Endothelial cell of umbilical vein (primary cell): ENCODE data around the gene ID2. TPM values are rescaled to one million over a fixed set of nuclear protein-coding genes. Genes with fewer than 3 reads are reported as not detected.

Experiments
- BruUV-seq: library from RNA; stranded (reverse); fragments of 400-500 nt; replicated peaks from 2 replicates; lab custom pipeline; 2021; lab: Mats Ljungman, UMichigan
- CTCF ChIA-PET: fragments of 300-600, 350-600 bp; sonication (Branson Sonifier 250); formaldehyde crosslinking; loops from one replicate; lab custom pipeline; 2021; ENCODE audit warnings: antibody characterized with exemption, inconsistent platforms; lab: Charles Lee
- POLR2A ChIA-PET: fragments of 300-600, 350-600 bp; sonication (Branson Sonifier 250); formaldehyde crosslinking; loops from one replicate; lab custom pipeline; 2021; ENCODE audit warnings: antibody characterized with exemption, inconsistent platforms; lab: Charles Lee
- DNase-seq: peaks from one replicate; pipeline ENCODE4 v3.0.0-alpha.2; 2011; ENCODE audit warnings: low read depth, low spot score
- FAIRE-seq: peaks from 2 replicates; lab custom pipeline; 2011; peaks lifted over from hg19 to GRCh38; lab: Jason Lieb, UNC
- H2AFZ ChIP-seq: 2 replicates; pipeline ENCODE4 v1.6.0; 2012; ENCODE audit warnings: low read depth, low read length, control low read depth, inconsistent platforms
- H3K27ac ChIP-seq: 2 replicates; pipeline ENCODE4 v1.5.1; 2011; ENCODE audit warnings: low read depth, mild to moderate bottlenecking, control low read depth, low read length, moderate library complexity; ENCODE audit not compliant: insufficient read depth
- H3K27me3 ChIP-seq, 2 experiments: 2 replicates each; pipeline versions ENCODE4 v1.6.0 to v1.6.1; 2011; ENCODE audit warnings: low read length in 2 of 2, mixed read lengths in 1 of 2; ENCODE audit not compliant: control insufficient read depth in 2 of 2, insufficient read depth in 2 of 2
- H3K36me3 ChIP-seq, 2 experiments: 2 replicates in 1 of 2; 3 replicates in 1 of 2; pipeline ENCODE4 v1.5.1; 2011; ENCODE audit warnings: low read length in 2 of 2, mild to moderate bottlenecking in 1 of 2, moderate library complexity in 1 of 2; ENCODE audit not compliant: control insufficient read depth in 2 of 2, insufficient read depth in 2 of 2; ENCODE audit errors: extremely low read depth in 1 of 2
- H3K4me1 ChIP-seq: 3 replicates; pipeline ENCODE4 v1.5.1; 2011; ENCODE audit warnings: mild to moderate bottlenecking, low read length; ENCODE audit not compliant: control insufficient read depth, insufficient read depth; ENCODE audit errors: extremely low read depth
- H3K4me2 ChIP-seq: 2 replicates; pipeline ENCODE4 v1.6.1; 2011; ENCODE audit warnings: low read length, control low read depth, mixed read lengths; ENCODE audit not compliant: insufficient read depth
- H3K4me3 ChIP-seq, 3 experiments: fragments of 200-600 bp in 1 of 3; sonication (generic), shearing (Covaris generic) in 1 of 3; replicated peaks in 1 of 3; 2 replicates each; pipeline ENCODE4 v1.5.1; 2011 to 2016; ENCODE audit warnings: control low read depth in 3 of 3, low read length in 3 of 3, mild to moderate bottlenecking in 2 of 3, inconsistent platforms in 1 of 3, low read depth in 1 of 3, moderate library complexity in 1 of 3; ENCODE audit not compliant: insufficient read depth in 1 of 3
- H3K79me2 ChIP-seq: 2 replicates; pipeline ENCODE4 v1.6.0; 2012; ENCODE audit warnings: low read length, inconsistent platforms; ENCODE audit not compliant: control insufficient read depth, insufficient read depth
- H3K9ac ChIP-seq: replicated peaks from 2 replicates; pipeline ENCODE3; 2011; ENCODE audit warnings: low read length, control low read depth; ENCODE audit not compliant: insufficient read depth; ENCODE audit errors: extremely low read depth
- H3K9me1 ChIP-seq: replicated peaks from 3 replicates; pipeline ENCODE4 v1.6.0; 2011; ENCODE audit warnings: mild to moderate bottlenecking, low read length; ENCODE audit not compliant: control insufficient read depth, insufficient read depth; ENCODE audit errors: extremely low read depth
- H3K9me3 ChIP-seq: replicated peaks from 2 replicates; pipeline ENCODE4 v1.5.1; 2012; ENCODE audit warnings: low read length, inconsistent platforms; ENCODE audit not compliant: control insufficient read depth, insufficient read depth
- H4K20me1 ChIP-seq: replicated peaks from 2 replicates; pipeline ENCODE3; 2011; ENCODE audit warnings: mild to moderate bottlenecking, low read length; ENCODE audit not compliant: control insufficient read depth, insufficient read depth; ENCODE audit errors: extremely low read depth
- CTCF ChIP-seq, 2 donors: IDR thresholded peaks; 1 replicate in 1 of 2; 2 replicates in 1 of 2; pipeline ENCODE4 v1.5.1; 2011; ENCODE audit warnings: low read length in 2 of 2, mild to moderate bottlenecking in 2 of 2, moderate library complexity in 2 of 2, control low read depth in 1 of 2, inconsistent platforms in 1 of 2, low read depth in 1 of 2; ENCODE audit not compliant: insufficient read depth in 1 of 2; ENCODE audit errors: extremely low read depth in 1 of 2
- EZH2 ChIP-seq: IDR thresholded peaks from 2 replicates; pipeline ENCODE4 v1.6.1; 2012; ENCODE audit warnings: borderline replicate concordance, low read depth, mild to moderate bottlenecking, moderate library complexity, low read length, inconsistent platforms; ENCODE audit not compliant: severe bottlenecking
- FOS ChIP-seq: IDR thresholded peaks from 2 replicates; pipeline ENCODE4 v1.6.1; 2011; ENCODE audit warnings: mild to moderate bottlenecking, low read length, moderate library complexity, borderline replicate concordance; ENCODE audit not compliant: insufficient read depth
- GATA2 ChIP-seq: IDR thresholded peaks from 2 replicates; pipeline ENCODE4 v1.7.0; 2011; ENCODE audit warnings: low read depth, mild to moderate bottlenecking, moderate library complexity, mixed read lengths, low read length; ENCODE audit not compliant: insufficient read length, insufficient read depth
- JUN ChIP-seq: IDR thresholded peaks from 2 replicates; pipeline ENCODE4 v1.6.1; 2011; ENCODE audit warnings: borderline replicate concordance, low read depth; ENCODE audit not compliant: insufficient read length, insufficient read depth
- MAX ChIP-seq: IDR thresholded peaks from 2 replicates; pipeline ENCODE4 v1.6.1; 2011; ENCODE audit not compliant: insufficient read depth, insufficient read length
- MYC ChIP-seq: IDR thresholded peaks from one replicate; pipeline ENCODE4 v1.6.1; 2011; ENCODE audit warnings: mild to moderate bottlenecking, low read depth, low read length
- POLR2A ChIP-seq: IDR thresholded peaks from 2 replicates; pipeline ENCODE4 v1.6.1; 2012; ENCODE audit warnings: low read depth, mild to moderate bottlenecking, control low read depth, low read length
- POLR2AphosphoS5 ChIP-seq: IDR thresholded peaks from 2 replicates; pipeline ENCODE4 v1.6.1; 2012; ENCODE audit warnings: low read depth, mild to moderate bottlenecking, control low read depth, low read length, moderate library complexity; ENCODE audit not compliant: insufficient read depth
- dilution Hi-C: fragments of 300-500 bp; cut with MboI; formaldehyde crosslinking; loops from one replicate; pipeline ENCODE4 v1.15.0; 2019; ENCODE audit warnings: low sequenced_read_pairs; ENCODE audit not compliant: extremely low pct_ligation_motif_present
- intact Hi-C: fragments of 100-400 bp; cut with micrococcal nuclease; formaldehyde crosslinking; loops from one replicate; pipeline ENCODE4 v1.10.0; 2022
- polyA plus RNA-seq, 4 experiments: library from polyadenylated mRNA; depleted of rRNA in 3 of 4; stranded (reverse) in 3 of 4; unstranded in 1 of 4; fragments of >200 nt; gene quantifications; 2 replicates each; pipeline versions ENCODE4 v1.2.1 to v1.2.3, GENCODE V29; 2011 to 2012; ENCODE audit warnings: missing spikeins in 1 of 4
- total RNA-seq: library from RNA; stranded (reverse); gene quantifications from 2 replicates; pipeline ENCODE4 v1.2.3, GENCODE V29; 2021

Gene ID2
- total and polyA plus RNA-seq, 2 donors (not counting 3 experiments of a cell fraction or from before 2014, with no cell fraction given), result 4.1 to 29.1 TPM

DNA sequence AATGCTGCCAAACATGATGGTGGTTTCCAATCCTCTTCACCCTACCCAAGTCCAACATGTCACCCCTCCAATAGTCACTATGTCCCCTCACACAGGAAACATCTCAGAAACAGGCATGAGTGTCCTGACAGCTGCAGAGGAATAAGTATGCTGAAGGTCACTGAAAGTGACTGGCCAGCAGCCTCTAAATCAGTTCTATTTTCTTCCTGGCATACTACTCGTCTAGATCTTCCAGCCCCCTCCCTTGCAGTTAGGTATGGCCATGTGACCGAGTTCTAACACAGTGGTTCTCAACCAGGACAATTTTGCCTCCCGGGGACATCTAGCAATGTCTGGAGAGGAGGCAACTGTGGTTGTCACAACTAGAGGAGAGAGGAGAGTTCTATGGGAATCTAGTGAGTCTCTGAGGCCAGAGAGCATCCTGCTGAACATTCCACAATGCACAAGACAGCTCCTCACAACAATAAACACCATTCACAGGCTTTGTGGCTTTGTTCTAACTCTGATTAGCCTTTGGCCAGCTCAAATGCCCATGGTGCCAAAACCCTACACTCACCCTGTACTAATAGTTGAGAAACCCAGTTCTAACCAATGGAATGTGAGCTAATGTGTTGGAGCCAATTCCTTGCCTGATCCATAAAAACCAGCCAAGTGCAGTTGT is 12.6 kb upstream of the ID2 start:
- H3K9me3 ChIP-seq, result no peaks in the 10 kb centered on the region

DNA sequence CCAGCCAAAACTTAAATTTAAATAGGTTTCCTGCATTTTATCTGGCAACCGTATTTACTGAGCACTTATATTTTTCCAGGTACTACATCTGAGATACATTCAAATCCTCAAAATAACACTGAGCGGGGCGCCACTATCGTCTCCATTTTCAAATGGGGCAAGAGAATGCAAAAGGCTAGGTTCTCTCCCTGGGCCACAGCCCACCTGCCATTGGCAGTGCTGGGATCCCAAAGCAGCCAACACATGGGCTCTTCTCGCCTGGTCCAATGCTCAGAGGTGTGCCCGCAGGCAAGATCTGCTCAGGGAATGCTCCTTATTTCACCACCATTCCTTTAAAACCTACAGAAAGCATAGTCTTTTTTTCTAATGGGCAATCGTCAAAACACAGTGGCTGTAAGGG is 11.3 kb upstream of the ID2 start:
- H3K27me3 ChIP-seq, result peaks cover 8 to 11% of the 10 kb centered on the region in 2 experiments
- DNase-seq, result no peak
- H3K4me3 ChIP-seq, result no peak overlapping the region
- no peaks in the 10 kb centered on the region for H3K9me1 ChIP-seq
- no peaks in the 10 kb centered on the region for H3K36me3 ChIP-seq
- H3K79me2 ChIP-seq, result no peaks in the 10 kb centered on the region
- CTCF ChIA-PET, result interaction anchor here (1.5 kb wide), 1 partner anchor 1574 kb away, joined by 3 read pairs; no protein-coding TSS in a partner anchor
- FAIRE-seq, result no peak
- H3K27ac ChIP-seq, result no peak overlapping the region
- no peak overlapping the region for H3K4me2 ChIP-seq
- H3K9ac ChIP-seq, result no peak overlapping the region
- dilution Hi-C loops, result no loop called here
- no peaks in the 10 kb centered on the region for H3K9me3 ChIP-seq
- intact Hi-C loops, result no loop called here
- POLR2A ChIA-PET, result no interaction called here
- H3K4me1 ChIP-seq, result no peaks in the 10 kb centered on the region
- TF ChIP-seq POLR2A (no peak), CTCF (IDR thresholded peaks at IDR 0.05; ENCODE audit: extremely low read depth in 1 of 2, insufficient read depth in 1 of 2, low read depth in 1 of 2, low read length in 2 of 2) (no peak), FOS (no peak), JUN (no peak), MAX (no peak), POLR2AphosphoS5 (no peak), GATA2 (no peak), MYC (no peak), EZH2 (no peak)
- no peaks in the 10 kb centered on the region for H4K20me1 ChIP-seq
- BruUV-seq, result no TSS peak
- no peak overlapping the region for H2AFZ ChIP-seq

More for the DNA sequence above, 12.6 kb upstream of the ID2 start:
- POLR2A ChIA-PET, result interaction anchor here (0.6 kb wide), 1 partner anchor 11 kb away, joined by 5 read pairs; no protein-coding TSS in a partner anchor
- dilution Hi-C loops, result no loop called here
- intact Hi-C loops, result no loop called here
- H2AFZ ChIP-seq, result no peak overlapping the region
- no peaks in the 10 kb centered on the region for H3K4me1 ChIP-seq
- H3K4me2 ChIP-seq, result no peak overlapping the region
- no peaks in the 10 kb centered on the region for H3K36me3 ChIP-seq
- H3K27ac ChIP-seq, result no peak overlapping the region
- TF ChIP-seq MYC, result no peak
- no peak for TF ChIP-seq POLR2AphosphoS5
- TF ChIP-seq FOS, result no peak
- no peak for FAIRE-seq
- no peaks in the 10 kb centered on the region for H3K9me1 ChIP-seq
- no peak for DNase-seq
- no peak overlapping the region for H3K9ac ChIP-seq
- BruUV-seq, result no TSS peak
- H4K20me1 ChIP-seq, result no peaks in the 10 kb centered on the region
- no peaks in the 10 kb centered on the region for H3K79me2 ChIP-seq
- CTCF ChIA-PET, result interaction anchor here (1.2 to 1.5 kb wide), 2 partner anchors 1242 to 1572 kb away, joined by 3 to 4 read pairs; no protein-coding TSS in a partner anchor
- H3K27me3 ChIP-seq, result peaks cover 1 to 4% of the 10 kb centered on the region in 2 experiments
- no peak overlapping the region for H3K4me3 ChIP-seq
